ENCODE results near the gene ZSCAN2.
A peak's percentile ranks its signal among the peaks of the same experiment; 100 is the strongest.

The ZSCAN2 gene

DNA sequence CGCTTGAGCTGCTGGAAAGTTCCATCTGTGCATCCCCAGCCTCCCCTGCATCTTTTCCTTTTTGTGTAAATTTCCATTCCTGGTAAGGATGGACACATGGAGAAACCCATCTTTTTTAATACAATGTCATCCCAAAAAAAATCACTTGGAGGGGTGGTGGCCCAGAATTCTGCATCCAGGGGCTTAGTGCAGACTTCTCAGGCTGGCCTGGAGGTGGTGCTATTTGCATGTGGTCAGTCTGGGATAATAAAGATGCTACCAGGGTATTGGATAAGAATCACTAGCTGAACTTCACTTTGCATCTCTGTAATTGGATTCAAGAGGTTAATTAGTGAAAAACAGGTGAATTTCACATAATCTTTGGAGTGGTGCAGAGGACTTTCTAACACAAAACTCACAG, 1.8 kb upstream of the ZSCAN2 start:
- Histone ChIP-seq H3K9me3 (ENCODE audit: insufficient read depth, low read depth, low read length) (no peaks in the 10 kb centered on the region), H3K27ac (ENCODE audit: low read depth, low read length) (no peak overlapping the region), H3K4me1 (ENCODE audit: insufficient read depth, low read length) (peaks cover 11% of the 10 kb centered on the region), H3K27me3 (ENCODE audit: insufficient read depth, low read length) (peaks cover 15% of the 10 kb centered on the region; the same call in 1 of the 2 replicates), H3K36me3 (ENCODE audit: insufficient read depth, low read length) (peaks cover 2% of the 10 kb centered on the region; the same call in 1 of the 2 replicates), H3K4me3 (ENCODE audit: low read length) (no peak overlapping the region), H3K9ac (ENCODE audit: low read depth, low read length) (no peak overlapping the region)
- WGBS: 100% methylated on average over 1 of the region's 1 CpG

DNA sequence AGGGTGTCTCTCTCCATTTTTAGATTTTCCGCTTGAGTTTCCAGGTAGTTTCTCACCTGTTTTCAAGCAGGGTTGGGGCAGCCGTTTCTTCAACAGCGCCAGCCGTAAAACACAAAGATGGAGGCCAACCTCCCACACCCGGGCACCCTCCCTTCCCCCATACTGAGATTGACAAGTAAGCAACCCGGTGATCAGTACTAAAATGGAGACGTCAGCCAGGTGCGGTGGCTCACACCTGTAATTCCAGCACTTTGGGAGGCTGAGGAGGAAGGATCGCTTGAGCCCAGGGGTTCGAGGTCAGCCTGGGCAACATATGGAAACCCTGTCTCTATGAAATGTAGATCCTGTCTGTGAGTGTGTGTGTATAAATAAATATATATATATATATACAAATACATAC, 903 bp upstream of the ZSCAN2 start:
- H3K4me3 ChIP-seq (ENCODE audit: low read length): no peak overlapping the region

DNA sequence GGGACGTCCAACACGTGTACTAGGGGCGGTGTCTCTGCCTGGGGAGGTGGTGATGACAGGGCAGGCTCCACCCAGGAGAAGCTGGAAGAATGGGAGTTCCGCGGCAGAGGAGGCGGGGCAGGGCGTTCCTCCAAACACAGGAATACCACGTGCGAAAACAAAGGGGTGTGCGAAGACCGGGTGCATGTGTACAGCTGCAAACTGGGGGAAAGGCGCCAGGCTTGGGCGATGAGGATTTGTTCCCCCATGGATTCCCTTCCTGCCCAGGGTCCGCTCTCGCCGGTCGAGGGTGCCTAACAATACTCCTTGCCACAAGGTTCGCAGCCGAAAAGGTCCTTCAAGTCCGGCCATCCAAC, 500 bp upstream of the ZSCAN2 start:
- Histone ChIP-seq H3K27me3 (ENCODE audit: insufficient read depth, low read length) (peaks cover 15% of the 10 kb centered on the region; the same call in 1 of the 2 replicates), H3K36me3 (ENCODE audit: insufficient read depth, low read length) (peaks cover 13% of the 10 kb centered on the region), H3K4me3 (ENCODE audit: low read length) (peak overlapping the region; percentile 90), H3K4me1 (ENCODE audit: insufficient read depth, low read length) (peaks cover 20% of the 10 kb centered on the region), H3K9me3 (ENCODE audit: insufficient read depth, low read depth, low read length) (no peaks in the 10 kb centered on the region), H3K9ac (ENCODE audit: low read depth, low read length) (peak overlapping the region; percentile 1; the same call in 1 of the 2 replicates), H3K27ac (ENCODE audit: low read depth, low read length) (no peak overlapping the region)
- WGBS: 5% methylated on average over 20 of the region's 20 CpGs

More for the DNA sequence above, 903 bp upstream of the ZSCAN2 start:
- Histone ChIP-seq H3K27me3 (ENCODE audit: insufficient read depth, low read length) (peaks cover 15% of the 10 kb centered on the region; the same call in 1 of the 2 replicates), H3K4me1 (ENCODE audit: insufficient read depth, low read length) (peaks cover 18% of the 10 kb centered on the region), H3K27ac (ENCODE audit: low read depth, low read length) (no peak overlapping the region), H3K9me3 (ENCODE audit: insufficient read depth, low read depth, low read length) (no peaks in the 10 kb centered on the region), H3K9ac (ENCODE audit: low read depth, low read length) (no peak overlapping the region), H3K36me3 (ENCODE audit: insufficient read depth, low read length) (peaks cover 10% of the 10 kb centered on the region)
- 87% methylated on average over 10 of the region's 10 CpGs for WGBS

DNA sequence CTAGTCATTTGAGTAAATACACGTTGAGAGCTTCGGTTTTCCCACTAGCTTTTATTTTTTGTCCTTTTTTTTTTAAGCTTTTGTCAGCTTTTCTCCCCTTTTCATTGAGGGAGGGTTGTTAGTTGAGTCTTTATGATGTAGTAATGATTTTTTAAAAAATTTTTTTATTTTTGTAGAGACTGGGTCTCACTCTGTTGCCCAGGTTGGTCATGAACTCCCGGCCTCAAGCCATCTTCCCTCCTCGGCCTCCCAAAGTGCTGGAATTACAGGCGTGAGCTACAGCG, 688 bp downstream of the ZSCAN2 start:
- H3K9me3 ChIP-seq (ENCODE audit: insufficient read depth, low read depth, low read length): no peaks in the 10 kb centered on the region
- peaks cover 25% of the 10 kb centered on the region for H3K36me3 ChIP-seq (ENCODE audit: insufficient read depth, low read length)
- H3K27ac ChIP-seq (ENCODE audit: low read depth, low read length): peak overlapping the region; percentile 87; the same call in 1 of the 2 replicates
- 39% methylated on average over 4 of the region's 6 CpGs for WGBS
- H3K9ac ChIP-seq (ENCODE audit: low read depth, low read length): peak overlapping the region; percentile 89
- H3K4me1 ChIP-seq (ENCODE audit: insufficient read depth, low read length): peaks cover 29% of the 10 kb centered on the region
- H3K27me3 ChIP-seq (ENCODE audit: insufficient read depth, low read length): peaks cover 13% of the 10 kb centered on the region; the same call in 1 of the 2 replicates
- peak overlapping the region; percentile 90 for H3K4me3 ChIP-seq (ENCODE audit: low read length)

DNA sequence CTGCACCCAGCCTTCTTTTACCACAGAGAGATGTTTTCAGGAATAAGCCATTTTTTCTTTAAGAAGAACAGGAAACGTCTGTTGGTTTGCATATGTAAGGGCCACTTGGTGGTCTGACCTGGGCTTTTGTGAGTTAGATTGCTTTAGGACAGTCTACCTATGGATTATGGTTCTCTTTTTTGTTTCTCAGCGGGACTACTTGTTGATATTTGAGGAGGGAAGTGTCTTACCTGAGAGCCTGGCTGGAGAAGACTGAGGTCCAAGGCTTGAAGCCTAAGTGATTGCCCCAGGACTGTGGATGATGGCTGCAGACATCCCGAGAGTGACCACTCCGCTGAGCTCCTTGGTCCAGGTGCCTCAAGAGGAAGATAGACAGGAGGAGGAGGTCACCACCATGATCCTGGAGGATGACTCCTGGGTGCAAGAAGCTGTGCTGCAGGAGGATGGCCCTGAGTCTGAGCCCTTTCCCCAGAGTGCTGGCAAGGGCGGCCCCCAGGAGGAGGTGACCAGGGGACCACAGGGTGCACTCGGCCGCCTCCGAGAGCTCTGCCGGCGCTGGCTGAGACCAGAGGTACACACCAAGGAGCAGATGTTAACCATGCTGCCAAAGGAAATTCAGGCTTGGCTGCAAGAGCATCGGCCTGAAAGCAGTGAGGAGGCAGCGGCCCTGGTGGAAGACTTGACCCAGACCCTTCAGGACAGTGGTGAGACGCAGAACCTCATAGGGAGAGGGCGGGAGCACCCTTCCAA, 3.0 kb downstream of the ZSCAN2 start:
- Histone ChIP-seq H3K27ac (ENCODE audit: low read depth, low read length) (peak overlapping the region; percentile 87), H3K27me3 (ENCODE audit: insufficient read depth, low read length) (peaks cover 13% of the 10 kb centered on the region; the same call in 1 of the 2 replicates), H3K36me3 (ENCODE audit: insufficient read depth, low read length) (peaks cover 39% of the 10 kb centered on the region), H3K9ac (ENCODE audit: low read depth, low read length) (peak overlapping the region; percentile 5), H3K9me3 (ENCODE audit: insufficient read depth, low read depth, low read length) (no peaks in the 10 kb centered on the region), H3K4me3 (ENCODE audit: low read length) (peak overlapping the region; percentile 40), H3K4me1 (ENCODE audit: insufficient read depth, low read length) (peaks cover 35% of the 10 kb centered on the region)
- 67% methylated on average over 14 of the region's 14 CpGs for WGBS

DNA sequence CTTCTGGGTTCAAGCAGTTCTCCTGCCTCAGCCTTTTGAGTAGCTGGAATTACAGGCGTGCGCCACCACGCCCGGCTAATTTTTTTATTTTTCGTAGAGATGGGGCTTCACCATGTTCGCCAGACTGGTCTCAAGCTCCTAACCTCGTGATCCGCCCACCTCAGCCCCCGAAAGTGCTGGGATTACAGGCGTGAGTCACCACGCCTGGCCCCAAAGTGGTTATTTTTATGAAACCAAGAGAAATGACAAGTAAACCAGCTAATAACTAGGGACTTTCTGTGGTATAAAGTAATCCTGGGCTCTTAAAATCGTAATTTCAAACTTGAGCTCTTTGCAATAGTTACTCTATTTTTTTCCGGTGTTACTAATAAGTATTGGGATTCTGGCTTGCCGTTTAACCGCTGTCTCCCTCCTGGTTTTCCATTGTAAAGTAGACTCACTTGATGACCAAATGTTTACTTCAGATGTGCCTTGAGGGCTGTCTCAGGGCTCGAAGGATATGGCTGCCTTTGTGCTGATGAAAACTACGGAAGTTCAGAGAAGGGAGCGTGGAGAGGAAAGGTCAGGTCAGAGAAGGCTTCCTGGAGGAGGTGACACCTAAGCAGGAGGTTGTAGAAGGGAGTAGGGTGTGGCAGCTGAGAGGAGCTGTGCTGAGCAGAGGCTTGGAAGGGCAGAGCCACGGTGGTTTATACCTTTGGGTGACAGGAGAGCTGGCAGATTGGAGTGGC, 4.2 kb downstream of the ZSCAN2 start:
- no peaks in the 10 kb centered on the region for H3K9me3 ChIP-seq (ENCODE audit: insufficient read depth, low read depth, low read length)
- peaks cover 9% of the 10 kb centered on the region; the same call in 1 of the 2 replicates for H3K27me3 ChIP-seq (ENCODE audit: insufficient read depth, low read length)
- H3K36me3 ChIP-seq (ENCODE audit: insufficient read depth, low read length): peaks cover 50% of the 10 kb centered on the region
- WGBS: 88% methylated on average over 19 of the region's 19 CpGs
- no peak overlapping the region for H3K9ac ChIP-seq (ENCODE audit: low read depth, low read length)
- H3K27ac ChIP-seq (ENCODE audit: low read depth, low read length): no peak overlapping the region
- peak overlapping the region; percentile 40 for H3K4me3 ChIP-seq (ENCODE audit: low read length)
- H3K4me1 ChIP-seq (ENCODE audit: insufficient read depth, low read length): peaks cover 37% of the 10 kb centered on the region

DNA sequence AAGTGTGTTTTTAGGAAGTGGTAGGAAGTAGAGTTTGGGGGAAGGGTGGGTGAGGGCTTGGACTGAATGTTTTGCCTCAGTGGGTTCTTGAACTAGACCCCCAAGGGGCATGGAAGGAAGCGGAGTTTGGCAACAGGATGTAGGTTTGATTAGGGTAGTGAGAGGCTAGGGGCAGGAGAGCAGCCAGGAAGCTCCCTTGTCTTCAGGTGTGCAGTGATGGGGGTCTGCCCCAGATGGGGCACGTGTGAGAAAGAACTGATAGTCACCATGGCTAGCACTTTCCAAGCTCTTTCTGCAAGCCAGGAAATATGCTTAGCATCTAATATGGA, 4.7 kb downstream of the ZSCAN2 start:
- WGBS: 90% methylated on average over 2 of the region's 2 CpGs
- Histone ChIP-seq H3K4me1 (ENCODE audit: insufficient read depth, low read length) (peaks cover 37% of the 10 kb centered on the region), H3K9me3 (ENCODE audit: insufficient read depth, low read depth, low read length) (no peaks in the 10 kb centered on the region), H3K27me3 (ENCODE audit: insufficient read depth, low read length) (peaks cover 5% of the 10 kb centered on the region; the same call in 1 of the 2 replicates), H3K4me3 (ENCODE audit: low read length) (peak overlapping the region; percentile 40), H3K36me3 (ENCODE audit: insufficient read depth, low read length) (peaks cover 53% of the 10 kb centered on the region), H3K9ac (ENCODE audit: low read depth, low read length) (no peak overlapping the region), H3K27ac (ENCODE audit: low read depth, low read length) (no peak overlapping the region)

DNA sequence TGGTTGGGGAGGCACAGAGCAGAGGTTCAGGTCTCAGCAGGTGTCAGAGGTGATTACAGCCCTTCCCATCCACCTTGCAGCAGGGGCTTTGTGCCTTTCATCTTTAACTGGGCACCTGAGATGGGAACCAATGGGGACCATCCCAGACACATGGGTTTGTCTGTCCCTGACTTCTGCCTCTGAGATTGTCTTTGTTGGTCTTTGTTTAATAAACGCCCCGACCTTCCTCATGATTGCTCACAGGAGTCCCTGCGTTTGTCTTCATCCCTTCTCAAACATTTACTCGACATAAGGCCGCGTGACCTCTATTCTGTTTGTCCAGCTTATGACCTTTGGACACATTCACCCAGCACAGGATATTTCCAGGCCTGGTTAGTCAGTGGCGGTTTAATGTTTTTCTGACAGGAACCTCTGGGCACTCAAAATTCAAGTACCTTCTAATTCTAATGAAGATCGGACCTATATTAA, 5.9 kb downstream of the ZSCAN2 start:
- H3K9me3 ChIP-seq (ENCODE audit: insufficient read depth, low read depth, low read length): no peaks in the 10 kb centered on the region
- H3K9ac ChIP-seq (ENCODE audit: low read depth, low read length): no peak overlapping the region
- peaks cover 3% of the 10 kb centered on the region; the same call in 1 of the 2 replicates for H3K27me3 ChIP-seq (ENCODE audit: insufficient read depth, low read length)
- WGBS: 96% methylated on average over 7 of the region's 8 CpGs
- H3K27ac ChIP-seq (ENCODE audit: low read depth, low read length): no peak overlapping the region
- no peak overlapping the region for H3K4me3 ChIP-seq (ENCODE audit: low read length)
- peaks cover 53% of the 10 kb centered on the region for H3K36me3 ChIP-seq (ENCODE audit: insufficient read depth, low read length)
- peaks cover 37% of the 10 kb centered on the region for H3K4me1 ChIP-seq (ENCODE audit: insufficient read depth, low read length)

DNA sequence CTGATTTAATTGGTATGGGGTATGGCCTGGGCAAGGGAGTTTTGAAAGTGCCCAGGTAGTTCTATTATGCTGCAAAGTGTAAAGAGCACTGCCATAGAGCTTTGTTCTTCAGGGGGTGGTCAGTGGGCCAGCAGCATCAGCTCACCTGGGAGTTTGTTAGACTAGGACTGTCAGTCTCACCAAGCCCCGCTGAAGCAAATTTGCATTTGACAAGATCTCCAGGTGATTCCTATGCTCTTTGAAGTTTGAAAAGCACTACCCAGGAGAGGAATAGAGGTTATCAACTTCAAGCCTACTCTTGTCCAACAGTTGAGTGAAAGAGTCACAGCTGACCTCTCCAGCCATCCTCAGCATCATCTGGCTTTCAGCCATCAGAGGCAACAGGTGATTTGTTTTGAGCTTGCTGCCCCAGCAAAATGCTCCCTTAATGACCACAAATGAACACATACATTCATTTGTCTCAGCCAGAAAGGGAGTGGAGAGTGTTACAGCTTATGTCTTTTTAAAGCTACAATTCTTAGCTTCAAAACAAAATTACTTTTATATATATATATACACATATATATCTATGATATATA, 8.0 kb downstream of the ZSCAN2 start:
- Histone ChIP-seq H3K27ac (ENCODE audit: low read depth, low read length) (no peak overlapping the region), H3K9ac (ENCODE audit: low read depth, low read length) (no peak overlapping the region), H3K36me3 (ENCODE audit: insufficient read depth, low read length) (peaks cover 60% of the 10 kb centered on the region), H3K4me3 (ENCODE audit: low read length) (no peak overlapping the region), H3K4me1 (ENCODE audit: insufficient read depth, low read length) (peaks cover 31% of the 10 kb centered on the region), H3K27me3 (ENCODE audit: insufficient read depth, low read length) (no peaks in the 10 kb centered on the region), H3K9me3 (ENCODE audit: insufficient read depth, low read depth, low read length) (no peaks in the 10 kb centered on the region)
- 22% methylated on average over 1 of the region's 1 CpG for WGBS

DNA sequence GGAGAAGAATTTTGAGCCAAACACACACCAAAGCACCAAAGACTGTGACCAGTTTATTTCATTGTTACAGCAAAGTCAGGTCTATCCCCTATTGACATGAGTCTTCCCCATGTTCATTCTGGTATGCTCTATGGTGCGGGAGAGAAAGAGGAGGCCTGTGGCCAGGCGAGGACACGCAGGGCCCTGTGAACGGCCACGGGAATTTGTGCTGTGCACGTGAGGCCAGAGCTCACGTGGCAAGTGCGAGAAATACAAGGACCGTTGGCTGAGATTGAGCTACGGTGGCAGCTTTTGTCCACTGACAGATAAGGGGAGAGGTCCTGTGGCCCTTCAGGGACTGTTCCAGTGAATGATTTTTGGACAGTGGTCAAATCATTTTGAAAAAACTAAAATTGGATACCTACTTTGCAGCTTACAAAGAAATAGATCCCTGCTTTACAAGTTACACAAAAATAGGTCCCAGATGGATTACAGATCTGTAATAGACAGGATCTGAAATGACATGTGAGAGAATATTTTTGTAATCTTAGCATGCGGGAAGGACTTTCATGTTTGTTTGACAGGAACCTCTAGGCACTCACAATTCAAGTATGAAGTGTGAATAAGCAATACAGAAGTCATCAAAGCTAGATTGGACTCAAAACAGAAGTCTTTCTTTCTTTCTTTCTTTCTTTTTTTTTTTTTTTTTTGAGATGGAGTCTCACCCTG, 9.2 kb downstream of the ZSCAN2 start:
- no peak overlapping the region for H3K27ac ChIP-seq (ENCODE audit: low read depth, low read length)
- peaks cover 50% of the 10 kb centered on the region for H3K36me3 ChIP-seq (ENCODE audit: insufficient read depth, low read length)
- WGBS: 95% methylated on average over 11 of the region's 11 CpGs
- H3K4me3 ChIP-seq (ENCODE audit: low read length): no peak overlapping the region
- H3K27me3 ChIP-seq (ENCODE audit: insufficient read depth, low read length): no peaks in the 10 kb centered on the region
- H3K9ac ChIP-seq (ENCODE audit: low read depth, low read length): no peak overlapping the region
- peaks cover 19% of the 10 kb centered on the region for H3K4me1 ChIP-seq (ENCODE audit: insufficient read depth, low read length)
- H3K9me3 ChIP-seq (ENCODE audit: insufficient read depth, low read depth, low read length): no peaks in the 10 kb centered on the region

DNA sequence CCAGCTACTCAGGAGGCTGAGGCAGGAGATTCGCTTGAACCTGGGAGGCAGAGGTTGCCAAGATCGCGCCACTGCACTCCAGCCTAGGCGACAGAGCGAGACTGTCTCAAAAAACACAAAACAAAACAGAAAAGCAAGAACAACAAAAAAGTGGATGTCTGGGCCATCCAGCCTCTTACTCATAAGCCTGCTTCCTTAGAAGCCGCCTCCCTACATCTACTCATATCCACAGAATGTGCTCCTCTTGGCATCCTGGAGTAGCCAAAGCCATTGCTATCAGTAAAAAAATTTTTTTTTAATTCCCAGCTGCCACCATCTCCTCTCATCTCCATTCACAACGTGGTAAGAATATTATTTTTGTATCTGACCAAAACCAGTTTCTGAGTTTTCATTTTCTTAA, 10.8 kb downstream of the ZSCAN2 start:
- 97% methylated on average over 7 of the region's 7 CpGs for WGBS
- H3K4me1 ChIP-seq (ENCODE audit: insufficient read depth, low read length): peaks cover 7% of the 10 kb centered on the region; the same call in 1 of the 2 replicates
- no peak overlapping the region for H3K27ac ChIP-seq (ENCODE audit: low read depth, low read length)
- no peak overlapping the region for H3K9ac ChIP-seq (ENCODE audit: low read depth, low read length)
- peaks cover 34% of the 10 kb centered on the region for H3K36me3 ChIP-seq (ENCODE audit: insufficient read depth, low read length)
- no peaks in the 10 kb centered on the region for H3K9me3 ChIP-seq (ENCODE audit: insufficient read depth, low read depth, low read length)
- H3K4me3 ChIP-seq (ENCODE audit: low read length): no peak overlapping the region
- no peaks in the 10 kb centered on the region for H3K27me3 ChIP-seq (ENCODE audit: insufficient read depth, low read length)

Measured in HUES64 (cell line).